Putamen (tissue), 1 donor: ENCODE data around the gene TDRD12.
"Not testable (repeated sequence)": the region's sequence is repeated elsewhere in the genome, so short reads cannot be mapped to it uniquely, and the experiment has no call there.

Source experiments
- DNase-seq: peaks from one replicate; pipeline ENCODE4 v3.0.0-alpha.2; 2016; ENCODE audit warnings: low spot score

TDRD12 gene

GRCh38 chr19:32746631-32747196 lies 27.1 kb downstream of the TDRD12 start:
- DNase-seq, result not testable (repeated sequence)

- no peak for DNase-seq
Observed at GRCh38 chr19:32748497-32748896, 28.9 kb downstream of the TDRD12 start.

DNA sequence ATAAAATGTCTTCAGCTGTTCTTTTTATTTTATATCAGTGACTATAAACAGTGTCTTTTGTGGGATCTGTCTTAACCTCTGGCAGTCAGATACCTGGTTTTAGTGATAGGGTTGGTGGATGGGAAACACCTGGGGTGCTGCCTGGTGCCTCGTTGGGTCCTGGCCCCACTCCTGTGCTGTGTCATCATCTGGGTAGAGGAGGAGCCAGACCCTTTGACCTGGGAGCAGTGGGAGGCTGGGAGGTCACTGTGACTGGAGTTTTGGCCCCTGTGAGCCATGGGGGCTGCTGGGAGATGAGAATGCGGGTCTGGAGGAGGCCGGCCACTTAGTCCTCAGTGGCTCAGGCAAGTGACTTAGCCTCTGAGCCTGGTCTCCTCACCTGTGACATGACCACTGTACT lies 29.4 kb downstream of the TDRD12 start:
- DNase-seq, result no peak

DNA sequence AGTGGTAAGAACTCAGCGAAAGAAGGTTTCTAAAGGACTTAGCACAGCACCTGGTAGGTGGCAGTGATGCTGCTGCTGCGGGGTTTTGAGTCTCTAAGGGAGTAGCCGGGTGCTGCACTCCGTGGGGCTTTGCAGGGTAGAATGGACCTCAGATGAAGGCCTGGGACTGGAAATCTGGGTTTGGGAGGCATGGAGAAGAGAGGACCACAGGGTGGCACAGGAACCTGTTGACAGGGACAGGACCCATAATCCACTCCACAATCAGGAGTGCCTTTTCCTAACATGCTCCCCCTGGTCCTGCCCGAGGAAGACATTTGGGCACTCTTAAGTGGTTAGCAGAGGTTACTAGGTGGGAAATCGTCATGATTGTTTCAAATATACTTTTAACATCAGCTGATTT lies 29.8 kb downstream of the TDRD12 start:
- DNase-seq, result no peak

- no peak for DNase-seq
Observed at GRCh38 chr19:32750441-32751055, 31.0 kb downstream of the TDRD12 start.

DNA sequence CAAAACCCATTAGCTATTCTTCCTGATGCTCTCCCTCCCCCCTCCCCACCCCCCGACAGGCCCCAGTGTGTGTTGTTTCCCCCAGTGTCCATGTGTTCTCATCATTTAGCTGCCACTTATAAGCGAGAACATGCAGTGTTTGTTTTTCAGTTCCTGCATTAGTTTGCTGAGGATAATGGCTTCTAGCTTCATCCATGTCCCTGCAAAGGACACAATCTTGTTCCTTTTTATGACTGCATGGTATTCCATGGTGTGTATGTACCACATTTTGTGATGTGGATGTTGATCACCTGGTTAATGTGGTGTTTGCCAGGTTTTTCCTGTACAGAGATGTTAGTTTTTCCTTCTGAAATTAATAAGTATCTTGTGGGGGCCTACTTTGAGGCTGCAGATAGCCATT lies 31.5 kb downstream of the TDRD12 start:
- DNase-seq, result no peak

GRCh38 chr19:32757189-32757588 lies 37.6 kb downstream of the TDRD12 start:
- DNase-seq, result no peak

DNA sequence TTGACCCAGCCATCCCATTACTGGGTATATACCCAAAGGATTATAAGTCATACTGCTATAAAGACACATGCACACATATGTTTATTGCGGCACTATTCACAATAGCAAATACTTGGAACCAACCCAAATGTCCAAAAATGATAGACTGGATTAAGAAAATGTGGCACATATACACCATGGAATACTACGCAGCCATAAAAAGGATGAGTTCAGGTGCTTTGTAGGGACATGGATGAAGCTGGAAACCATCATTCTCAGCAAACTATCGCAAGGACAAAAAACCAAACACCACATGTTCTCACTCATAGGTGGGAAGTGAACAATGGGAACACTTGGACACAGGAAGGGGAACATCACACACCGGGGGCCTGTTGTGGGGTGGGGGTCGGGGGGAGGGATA lies 45.8 kb downstream of the TDRD12 start:
- not testable (repeated sequence) for DNase-seq

DNA sequence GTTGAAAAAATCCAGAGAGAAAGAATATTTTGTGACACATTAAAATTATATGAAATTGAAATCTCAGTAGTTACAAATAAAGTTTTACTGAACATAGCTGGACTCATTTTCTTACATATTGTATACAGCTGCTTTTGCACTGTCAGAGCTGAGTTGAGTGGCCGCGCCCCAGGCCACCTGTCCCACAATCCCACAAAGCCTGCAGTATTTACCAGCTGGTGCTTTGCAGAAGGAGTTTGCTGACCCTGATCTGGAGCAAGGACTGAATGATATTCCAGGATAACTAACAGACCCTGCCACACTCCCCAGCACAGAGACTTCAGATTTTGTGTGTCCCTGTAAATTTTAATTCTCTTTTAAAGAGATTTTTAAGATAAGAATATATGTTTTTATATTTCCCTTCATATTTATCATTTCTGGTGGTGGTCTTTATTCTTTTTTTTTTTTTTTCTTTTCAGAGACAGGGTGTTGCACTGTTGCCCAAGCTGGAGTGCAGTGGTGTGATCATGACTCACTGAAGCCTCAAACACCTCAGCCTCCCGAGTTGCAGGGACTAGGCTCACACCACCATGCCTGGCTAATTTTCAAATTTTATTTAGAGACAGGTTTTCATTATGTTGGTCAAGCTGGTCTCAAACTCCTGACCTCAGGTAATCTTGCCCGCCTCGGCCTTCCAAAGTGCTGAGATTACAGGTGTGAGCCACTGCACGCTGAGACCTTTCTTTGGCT lies 48.5 kb downstream of the TDRD12 start:
- DNase-seq, result no peak

- no peak for DNase-seq
Observed at GRCh38 chr19:32771596-32771995, 52.0 kb downstream of the TDRD12 start.

GRCh38 chr19:32773126-32773525 lies 53.6 kb downstream of the TDRD12 start:
- DNase-seq, result no peak

- DNase-seq, result no peak
Observed at GRCh38 chr19:32779082-32779481, 59.5 kb downstream of the TDRD12 start.

DNA sequence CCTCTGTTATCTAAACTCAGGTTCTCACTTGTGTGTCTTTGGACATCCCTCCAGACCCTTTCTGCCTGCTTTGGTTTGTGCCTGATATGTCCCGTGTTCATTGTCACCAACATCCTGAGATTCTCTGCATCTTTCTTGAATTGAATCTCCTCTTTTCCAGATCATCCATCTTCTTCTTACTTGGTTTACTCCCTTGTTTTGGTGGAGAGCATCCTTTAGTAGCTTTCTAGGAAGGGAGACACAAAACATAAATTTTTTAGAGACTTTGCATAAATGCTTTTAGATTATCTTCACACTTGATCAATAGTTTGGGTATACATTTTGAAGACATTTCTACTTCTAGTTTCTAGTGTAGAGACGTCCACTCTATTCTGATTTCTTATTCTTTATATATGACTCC lies 61.7 kb downstream of the TDRD12 start:
- no peak for DNase-seq

GRCh38 chr19:32782089-32782488 lies 62.5 kb downstream of the TDRD12 start:
- DNase-seq, result not testable (repeated sequence)

DNA sequence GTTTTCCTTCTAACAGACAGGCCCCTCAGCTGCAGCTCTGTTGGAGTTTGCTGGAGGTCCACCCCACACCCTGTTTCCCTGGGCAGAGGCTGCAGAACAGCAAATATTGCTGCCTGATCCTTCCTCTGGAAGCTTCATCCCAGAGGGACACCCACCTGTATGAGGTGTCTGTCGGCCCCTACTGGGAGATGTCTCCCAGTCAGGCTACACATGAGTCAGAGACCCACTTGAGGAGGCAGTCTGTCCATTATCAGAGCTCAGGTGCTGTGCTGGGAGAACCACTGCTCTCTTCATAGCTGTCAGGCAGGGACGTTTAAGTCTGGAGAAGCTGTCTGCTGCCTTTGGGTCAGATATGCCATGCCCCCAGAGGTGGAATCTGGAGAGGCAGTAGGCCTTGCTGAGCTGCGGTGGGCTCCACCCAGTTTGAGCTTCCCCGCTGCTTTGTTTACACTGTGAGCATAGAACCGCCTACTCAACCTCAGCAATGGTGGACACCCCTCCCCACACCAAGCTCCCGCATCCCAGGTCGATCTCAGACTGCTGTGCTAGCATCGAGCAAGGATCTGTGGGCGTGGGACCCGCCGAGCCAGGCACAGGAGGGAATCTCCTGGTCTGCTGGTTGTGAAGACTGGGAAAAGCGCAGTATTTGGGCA lies 67.7 kb downstream of the TDRD12 start:
- not testable (repeated sequence) for DNase-seq

DNA sequence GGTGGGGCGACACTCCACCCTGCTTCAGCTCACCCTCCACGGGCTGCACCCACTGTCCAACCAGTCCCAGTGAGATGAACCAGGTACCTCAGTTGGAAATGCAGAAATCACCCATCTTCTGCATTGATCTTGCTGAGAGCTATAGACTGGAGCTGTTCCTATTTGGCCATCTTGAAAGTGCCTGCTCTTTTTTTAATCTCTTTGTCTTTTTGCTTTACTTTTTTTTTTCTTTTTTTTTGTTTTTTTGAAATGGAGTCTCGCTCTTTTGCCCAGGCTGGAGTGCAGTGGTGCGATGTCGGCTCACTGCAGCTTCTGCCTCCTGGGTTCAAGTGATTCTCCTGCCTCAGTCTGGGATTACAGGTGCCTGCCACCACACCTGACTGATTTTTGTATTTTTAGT lies 68.3 kb downstream of the TDRD12 start:
- not testable (repeated sequence) for DNase-seq

DNA sequence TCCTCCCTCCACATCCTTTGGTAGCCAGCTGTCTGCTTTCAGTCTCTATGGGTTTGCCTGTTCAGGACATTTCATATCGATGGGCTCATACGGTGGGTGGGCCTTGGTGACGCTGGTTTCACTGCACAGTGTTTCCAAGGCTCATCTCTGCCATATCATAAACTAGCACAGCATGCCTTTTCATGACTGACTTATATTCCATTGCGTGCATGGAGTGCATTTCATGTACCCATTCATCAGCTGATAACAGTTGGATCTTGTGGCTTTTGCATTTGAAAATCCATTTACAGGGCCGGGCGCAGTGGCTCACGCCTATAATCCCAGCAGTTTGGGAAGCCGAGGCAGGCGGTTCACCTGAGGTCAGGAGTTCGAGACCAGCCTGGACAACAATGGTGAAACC lies 69.9 kb downstream of the TDRD12 start:
- no peak for DNase-seq

DNA sequence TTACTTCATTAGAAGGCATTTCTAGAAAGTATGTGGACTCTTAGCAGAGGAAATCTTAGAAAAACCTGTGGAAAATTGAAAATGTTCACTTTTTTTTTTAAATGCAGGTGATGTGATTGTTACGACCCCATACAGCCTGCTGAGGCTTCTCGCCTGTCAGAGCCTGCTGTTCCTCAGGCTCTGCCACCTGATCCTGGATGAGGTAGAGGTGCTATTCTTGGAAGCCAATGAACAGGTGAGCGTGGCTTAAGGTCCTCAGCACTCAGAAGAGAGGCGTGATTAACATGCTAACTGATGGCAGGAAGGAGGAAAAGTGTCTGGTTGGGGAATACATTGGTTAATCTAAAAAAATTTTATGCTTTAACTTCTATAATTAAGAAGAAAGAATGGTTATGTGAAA lies 78.6 kb downstream of the TDRD12 start:
- DNase-seq, result peak; percentile 49

DNA sequence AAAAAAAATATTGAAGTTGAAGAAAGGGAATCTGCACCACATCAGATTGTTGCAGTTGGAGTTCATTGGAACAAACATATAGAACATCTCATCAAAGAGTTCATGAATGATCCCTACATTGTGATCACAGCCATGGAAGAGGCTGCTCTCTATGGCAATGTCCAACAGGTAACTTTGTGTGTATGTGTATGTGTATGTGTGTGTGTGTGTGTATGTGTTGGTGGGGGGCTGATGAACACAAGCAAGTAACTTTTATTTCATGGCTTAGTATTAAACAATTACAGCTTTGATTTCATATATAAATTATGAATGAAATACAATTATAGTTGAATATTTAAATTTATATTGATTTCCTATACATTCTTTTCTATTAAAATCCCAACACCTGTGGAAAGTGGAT lies 80.6 kb downstream of the TDRD12 start:
- no peak for DNase-seq

DNA sequence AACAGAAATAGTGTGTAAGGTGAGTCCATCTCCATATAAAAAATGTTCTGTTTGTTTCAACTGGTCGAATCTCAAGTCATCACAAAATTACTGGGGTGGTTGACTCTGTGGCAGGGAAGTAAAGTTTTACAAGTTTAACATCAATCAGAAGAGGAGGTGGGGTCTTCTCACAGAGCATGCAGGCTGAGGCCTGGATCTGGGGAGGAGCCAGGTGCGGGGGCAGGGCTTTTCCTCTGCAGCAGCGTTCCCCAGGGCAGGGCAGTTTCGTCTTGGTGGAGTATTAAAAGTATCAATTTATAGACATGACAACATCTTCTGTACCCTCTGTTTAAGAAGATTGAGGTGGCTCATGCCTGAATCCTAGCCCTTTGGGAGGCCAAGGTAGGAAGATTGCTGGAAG lies 81.2 kb downstream of the TDRD12 start:
- no peak for DNase-seq

DNA sequence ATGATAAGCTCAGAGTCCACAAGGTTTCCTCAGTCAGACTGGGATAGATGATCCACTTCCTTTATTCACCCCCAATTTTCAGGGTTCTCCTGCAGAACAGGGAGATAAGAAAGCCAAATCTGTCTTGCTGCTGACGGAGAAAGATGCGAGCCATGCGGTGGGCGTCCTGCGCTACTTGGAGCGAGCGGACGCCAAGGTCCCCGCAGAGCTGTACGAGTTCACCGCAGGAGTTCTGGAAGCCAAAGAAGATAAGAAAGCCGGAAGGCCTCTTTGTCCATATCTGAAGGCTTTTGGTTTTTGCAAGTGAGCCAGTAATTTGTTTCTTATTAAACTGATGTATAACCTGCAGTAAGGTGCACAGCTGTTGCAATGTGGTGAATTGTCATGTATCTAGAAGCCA lies 83.3 kb downstream of the TDRD12 start:
- DNase-seq, result no peak

- DNase-seq, result no peak
Observed at GRCh38 chr19:32808236-32808635, 88.7 kb downstream of the TDRD12 start.

DNA sequence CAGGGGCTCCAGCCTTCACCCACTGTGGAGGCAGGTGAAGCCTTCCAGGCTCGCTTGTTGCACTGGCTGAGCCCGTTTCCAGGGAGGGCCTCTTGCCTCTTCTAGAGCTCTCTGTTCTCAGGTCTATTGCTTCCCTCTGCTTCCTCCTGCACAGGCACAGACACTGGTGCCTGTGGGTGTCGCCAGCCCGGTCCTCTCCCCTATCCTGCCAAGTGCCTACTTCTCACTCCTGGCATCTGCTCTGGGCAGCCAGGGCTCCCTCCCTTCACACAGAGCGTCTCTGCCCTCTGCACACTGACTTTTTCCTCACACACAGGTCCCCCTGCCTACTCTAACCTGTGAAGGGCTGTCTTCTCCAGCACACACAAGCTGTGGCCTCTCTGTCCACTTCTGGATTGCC lies 89.7 kb downstream of the TDRD12 start:
- DNase-seq, result no peak
